Right lobe of liver (tissue), 4 donors: ENCODE data around the gene ABCC1.
"Not testable (repeated sequence)": the region's sequence is repeated elsewhere in the genome, so short reads cannot be mapped to it uniquely, and the experiment has no call there.

Experiments used
- POLR2A ChIP-seq: fragments of 450-650 bp; IDR thresholded peaks from one replicate; pipeline ENCODE4 v1.6.1; 2017; ENCODE audit warnings: antibody characterized with exemption, mild to moderate bottlenecking
- TF ChIP-seq, protein P1 (sequence below), 4 donors: fragments of 200-600 bp in 3 of 4; fragments of 450-650 bp in 1 of 4; IDR thresholded peaks; one replicate each; pipeline versions ENCODE4 v1.5.1 to v1.8.0; 2016 to 2022; ENCODE audit warnings: antibody characterized with exemption in 4 of 4, mild to moderate bottlenecking in 2 of 4
- donor health status: DM: no; HTN: no; CAD: no.
- donor health status: DM: no; HTN: no; CAD: no.
- donor health status: DM: no; HTN: yes; CAD: no.

DNA sequence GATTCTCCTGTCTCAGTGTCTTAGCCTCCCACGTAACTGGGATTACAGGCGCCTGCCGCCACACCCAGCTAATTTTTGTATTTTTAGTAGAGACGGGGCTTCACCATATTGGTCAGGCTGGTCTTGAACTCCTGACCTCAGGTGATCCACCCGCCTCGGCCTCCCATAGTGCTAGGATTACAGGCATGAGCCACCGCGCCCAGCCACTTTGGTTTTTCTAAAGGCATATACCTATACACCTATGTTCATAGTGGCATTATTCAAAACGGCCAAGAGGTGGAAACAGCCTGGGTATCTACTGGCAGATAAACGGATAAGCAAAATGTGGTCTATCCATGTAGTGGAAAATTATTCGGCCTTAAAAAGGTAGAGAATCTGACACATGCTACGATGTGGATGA is 203.6 kb downstream of the ABCC1 start:
- TF ChIP-seq, protein P1, sequence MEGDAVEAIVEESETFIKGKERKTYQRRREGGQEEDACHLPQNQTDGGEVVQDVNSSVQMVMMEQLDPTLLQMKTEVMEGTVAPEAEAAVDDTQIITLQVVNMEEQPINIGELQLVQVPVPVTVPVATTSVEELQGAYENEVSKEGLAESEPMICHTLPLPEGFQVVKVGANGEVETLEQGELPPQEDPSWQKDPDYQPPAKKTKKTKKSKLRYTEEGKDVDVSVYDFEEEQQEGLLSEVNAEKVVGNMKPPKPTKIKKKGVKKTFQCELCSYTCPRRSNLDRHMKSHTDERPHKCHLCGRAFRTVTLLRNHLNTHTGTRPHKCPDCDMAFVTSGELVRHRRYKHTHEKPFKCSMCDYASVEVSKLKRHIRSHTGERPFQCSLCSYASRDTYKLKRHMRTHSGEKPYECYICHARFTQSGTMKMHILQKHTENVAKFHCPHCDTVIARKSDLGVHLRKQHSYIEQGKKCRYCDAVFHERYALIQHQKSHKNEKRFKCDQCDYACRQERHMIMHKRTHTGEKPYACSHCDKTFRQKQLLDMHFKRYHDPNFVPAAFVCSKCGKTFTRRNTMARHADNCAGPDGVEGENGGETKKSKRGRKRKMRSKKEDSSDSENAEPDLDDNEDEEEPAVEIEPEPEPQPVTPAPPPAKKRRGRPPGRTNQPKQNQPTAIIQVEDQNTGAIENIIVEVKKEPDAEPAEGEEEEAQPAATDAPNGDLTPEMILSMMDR (IDR thresholded peaks at IDR 0.05), result not testable (repeated sequence)
- TF ChIP-seq POLR2A, result not testable (repeated sequence)
